Body of pancreas (tissue), 4 donors: ENCODE data around the gene UQCC2.

Experiments
- POLR2A ChIP-seq, 3 donors: fragments of 450-650 bp; IDR thresholded peaks; one replicate each; pipeline ENCODE4 v1.6.1; 2016; ENCODE audit warnings: antibody characterized with exemption in 3 of 3, mild to moderate bottlenecking in 2 of 3
- TF ChIP-seq, protein P1 (sequence below), 7 experiments: fragments of 450-650 bp in 4 of 7; fragments of 200-600 bp in 3 of 7; sonication (generic) in 3 of 7; IDR thresholded peaks; one replicate each; pipeline ENCODE4 v1.5.1; 2016 to 2019; ENCODE audit warnings: antibody characterized with exemption in 7 of 7

DNA sequence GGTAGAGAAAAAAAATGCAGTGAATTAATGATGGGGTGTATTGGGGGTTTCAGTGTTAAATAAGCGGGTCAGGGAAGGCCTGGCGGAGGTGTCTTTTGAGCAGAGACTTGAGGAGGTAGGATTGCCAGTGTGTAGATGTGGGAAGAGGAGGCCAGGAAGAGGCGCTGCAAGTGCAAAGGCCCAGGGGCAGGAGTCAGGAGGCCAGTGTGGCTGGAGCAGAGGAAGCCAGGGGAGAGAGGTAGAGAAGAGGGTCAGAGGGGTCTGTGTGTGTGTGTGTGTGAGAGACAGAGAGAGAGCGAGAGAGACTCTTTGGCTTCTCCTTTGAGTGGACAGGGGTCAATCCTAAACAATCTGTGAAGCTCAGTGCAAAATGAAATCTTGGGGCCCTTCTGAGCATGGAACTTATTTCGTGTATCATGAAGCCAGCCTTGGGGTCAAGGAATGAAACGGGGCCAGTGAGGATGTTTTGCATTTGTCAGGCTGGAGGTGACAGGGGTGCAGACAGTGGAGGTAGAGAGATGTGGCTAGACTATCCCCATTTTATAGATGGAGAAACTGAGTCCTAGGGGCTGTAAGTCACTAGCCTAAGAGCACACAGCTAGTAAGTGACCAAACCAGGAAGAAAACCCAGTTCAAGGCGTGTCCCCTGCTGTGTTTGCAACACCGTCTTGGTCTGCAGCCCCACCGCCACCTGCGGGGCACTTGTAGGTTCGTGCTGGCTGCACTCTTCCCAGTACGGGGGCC, 44.9 kb upstream of the UQCC2 start:
- TF ChIP-seq, protein P1, sequence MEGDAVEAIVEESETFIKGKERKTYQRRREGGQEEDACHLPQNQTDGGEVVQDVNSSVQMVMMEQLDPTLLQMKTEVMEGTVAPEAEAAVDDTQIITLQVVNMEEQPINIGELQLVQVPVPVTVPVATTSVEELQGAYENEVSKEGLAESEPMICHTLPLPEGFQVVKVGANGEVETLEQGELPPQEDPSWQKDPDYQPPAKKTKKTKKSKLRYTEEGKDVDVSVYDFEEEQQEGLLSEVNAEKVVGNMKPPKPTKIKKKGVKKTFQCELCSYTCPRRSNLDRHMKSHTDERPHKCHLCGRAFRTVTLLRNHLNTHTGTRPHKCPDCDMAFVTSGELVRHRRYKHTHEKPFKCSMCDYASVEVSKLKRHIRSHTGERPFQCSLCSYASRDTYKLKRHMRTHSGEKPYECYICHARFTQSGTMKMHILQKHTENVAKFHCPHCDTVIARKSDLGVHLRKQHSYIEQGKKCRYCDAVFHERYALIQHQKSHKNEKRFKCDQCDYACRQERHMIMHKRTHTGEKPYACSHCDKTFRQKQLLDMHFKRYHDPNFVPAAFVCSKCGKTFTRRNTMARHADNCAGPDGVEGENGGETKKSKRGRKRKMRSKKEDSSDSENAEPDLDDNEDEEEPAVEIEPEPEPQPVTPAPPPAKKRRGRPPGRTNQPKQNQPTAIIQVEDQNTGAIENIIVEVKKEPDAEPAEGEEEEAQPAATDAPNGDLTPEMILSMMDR (IDR thresholded peaks at IDR 0.05): no peak
- no peak for TF ChIP-seq POLR2A (IDR thresholded peaks at IDR 0.05)
